ENCODE data around the gene TP53TG5. TPM values are rescaled to one million over a fixed set of nuclear protein-coding genes. Genes with fewer than 3 reads are reported as not detected.

TP53TG5 gene
- total RNA-seq, 1 donor from 2014 or later: 0.09 TPM

- intact Hi-C loops (cut with micrococcal nuclease): loop anchor here (1.0 kb wide), 1 partner anchor 10 kb away; the partner anchor contains the start of gene PIGT
Observed at GRCh38 chr20:45406260-45407066, 28.3 kb upstream of the TP53TG5 start.

GRCh38 chr20:45405571-45406259 lies 27.6 kb upstream of the TP53TG5 start:
- intact Hi-C loops (cut with micrococcal nuclease): no loop called here

- intact Hi-C loops (cut with micrococcal nuclease): no loop called here
Observed at GRCh38 chr20:45404438-45404837, 26.3 kb upstream of the TP53TG5 start.

- intact Hi-C loops (cut with micrococcal nuclease): no loop called here
Observed at GRCh38 chr20:45402946-45403345, 24.8 kb upstream of the TP53TG5 start.

GRCh38 chr20:45400346-45401031 lies 22.4 kb upstream of the TP53TG5 start:
- intact Hi-C loops (cut with micrococcal nuclease): no loop called here

GRCh38 chr20:45399018-45399417 lies 20.9 kb upstream of the TP53TG5 start:
- intact Hi-C loops (cut with micrococcal nuclease): no loop called here

- intact Hi-C loops (cut with micrococcal nuclease): no loop called here
Observed at GRCh38 chr20:45395114-45395415, 16.9 kb upstream of the TP53TG5 start.

- intact Hi-C loops (cut with micrococcal nuclease): no loop called here
Observed at GRCh38 chr20:45394221-45395113, 16.3 kb upstream of the TP53TG5 start.

GRCh38 chr20:45392733-45393132 lies 14.6 kb upstream of the TP53TG5 start:
- intact Hi-C loops (cut with micrococcal nuclease): no loop called here

- intact Hi-C loops (cut with micrococcal nuclease): no loop called here
Observed at GRCh38 chr20:45391559-45391958, 13.4 kb upstream of the TP53TG5 start.

- intact Hi-C loops (cut with micrococcal nuclease): no loop called here
Observed at GRCh38 chr20:45390931-45391330, 12.8 kb upstream of the TP53TG5 start.

- intact Hi-C loops (cut with micrococcal nuclease): no loop called here
Observed at GRCh38 chr20:45387274-45387673, 9.1 kb upstream of the TP53TG5 start.

- intact Hi-C loops (cut with micrococcal nuclease): no loop called here
Observed at GRCh38 chr20:45377269-45377668, 856 bp downstream of the TP53TG5 start.

- intact Hi-C loops (cut with micrococcal nuclease): loop anchor here (1.0 kb wide), 2 partner anchors 41 to 62 kb away; partner anchors contain the start of gene PIGT
Observed at GRCh38 chr20:45374966-45375365, 3.2 kb downstream of the TP53TG5 start.

GRCh38 chr20:45374101-45374467 lies 4.0 kb downstream of the TP53TG5 start:
- intact Hi-C loops (cut with micrococcal nuclease): loop anchor here (1.0 kb wide), 2 partner anchors 42 to 63 kb away; partner anchors contain the start of gene PIGT

- intact Hi-C loops (cut with micrococcal nuclease): loop anchor here (1.0 kb wide), 3 partner anchors 10 to 64 kb away; partner anchors contain the start of genes PIGT and SYS1
Observed at GRCh38 chr20:45373353-45374100, 4.6 kb downstream of the TP53TG5 start.

- intact Hi-C loops (cut with micrococcal nuclease): loop anchor here (1.0 kb wide), 1 partner anchor 9 kb away; the partner anchor contains the start of gene SYS1
Observed at GRCh38 chr20:45372646-45373352, 5.3 kb downstream of the TP53TG5 start.

GRCh38 chr20:45372241-45372640 lies 5.9 kb downstream of the TP53TG5 start:
- intact Hi-C loops (cut with micrococcal nuclease): no loop called here

GRCh38 chr20:45370571-45371160 lies 7.5 kb downstream of the TP53TG5 start:
- intact Hi-C loops (cut with micrococcal nuclease): no loop called here
